HCT116 (cell line): ENCODE measurements around the gene GRIA4. TPM values are rescaled to one million over a fixed set of nuclear protein-coding genes. Genes with fewer than 3 reads are reported as not detected.

Experiments
- ATAC-seq: fragments of 200-7000 bp; cut with Tn5 transposase; 2 replicates; pipeline ENCODE4 v1.9.1; 2020; ENCODE audit warnings: mild to moderate bottlenecking, moderate library complexity
- BruUV-seq: library from RNA; stranded (reverse); fragments of 400-500 nt; replicated peaks from 2 replicates; lab custom pipeline; 2021; lab: Mats Ljungman, UMichigan
- CTCF ChIA-PET: fragments of 300-600 bp; sonication (Branson Sonifier 250); formaldehyde crosslinking; loops from one replicate; lab custom pipeline; 2021; ENCODE audit warnings: antibody characterized with exemption; lab: Charles Lee
- POLR2A ChIA-PET: fragments of 300-600, 350-600 bp; sonication (Branson Sonifier 250); formaldehyde crosslinking; loops from one replicate; lab custom pipeline; 2021; ENCODE audit warnings: antibody characterized with exemption; lab: Charles Lee
- RAD21 ChIA-PET, 2 experiments: fragments of 300-600 bp; sonication (Branson Sonifier 250); formaldehyde crosslinking; loops; one replicate each; lab custom pipeline; 2023; ENCODE audit warnings: low total read pairs in 2 of 2; ENCODE audit not compliant: uncharacterized antibody in 2 of 2, unreplicated experiment in 2 of 2, low non-redundant PET in 1 of 2; lab: Charles Lee
- DNase-seq: peaks from one replicate; pipeline ENCODE4 v3.0.0-alpha.2; 2010; ENCODE audit warnings: low read depth, low spot score
- H2AFZ ChIP-seq: fragments of 200-600 bp; shearing (Covaris generic), sonication (generic); 2 replicates; pipeline ENCODE4 v1.6.1; 2017; ENCODE audit warnings: low read depth, mixed run types, mixed read lengths, antibody characterized with exemption, low read length; ENCODE audit not compliant: poor library complexity, severe bottlenecking
- H3K27ac ChIP-seq: 2 replicates; pipeline ENCODE4 v1.5.1; 2012; ENCODE audit warnings: low read depth, low read length
- H3K27me3 ChIP-seq: fragments of 200-600 bp; sonication (generic); 2 replicates; pipeline ENCODE4 v1.6.1; 2016; ENCODE audit warnings: mixed run types, low read length, mixed read lengths; ENCODE audit not compliant: insufficient read depth
- H3K36me3 ChIP-seq, 2 experiments: fragments of 200-500 bp in 1 of 2; fragments of 200-600 bp in 1 of 2; sonication (Bioruptor generic) in 1 of 2; sonication (generic) in 1 of 2; 2 replicates each; pipeline versions ENCODE4 v1.5.1 to v1.6.1; 2014 to 2016; ENCODE audit warnings: low read length in 2 of 2, inconsistent platforms in 1 of 2, mixed read lengths in 1 of 2, mixed run types in 1 of 2; ENCODE audit not compliant: insufficient read depth in 2 of 2, control insufficient read depth in 1 of 2
- H3K4me1 ChIP-seq, 2 experiments: fragments of 200-600 bp in 1 of 2; sonication (generic) in 1 of 2; 2 replicates each; pipeline versions ENCODE4 v1.5.1 to v1.6.1; 2012 to 2017; ENCODE audit warnings: low read length in 2 of 2, inconsistent platforms in 1 of 2, mild to moderate bottlenecking in 1 of 2, mixed read lengths in 1 of 2, mixed run types in 1 of 2, moderate library complexity in 1 of 2; ENCODE audit not compliant: insufficient read depth in 2 of 2, control insufficient read depth in 1 of 2
- H3K4me2 ChIP-seq: fragments of 200-600 bp; sonication (generic); 2 replicates; pipeline ENCODE4 v1.6.1; 2017; ENCODE audit warnings: mixed run types, low read length, mixed read lengths
- H3K4me3 ChIP-seq, 2 experiments: fragments of 200-600 bp in 1 of 2; sonication (generic) in 1 of 2; replicated peaks in 1 of 2; 2 replicates each; pipeline ENCODE4 v1.5.1; 2011 to 2016; ENCODE audit warnings: low read length in 2 of 2, control low read depth in 1 of 2, low read depth in 1 of 2, mild to moderate bottlenecking in 1 of 2, mixed read lengths in 1 of 2, mixed run types in 1 of 2
- H3K79me2 ChIP-seq: fragments of 200-600 bp; sonication (generic); 2 replicates; pipeline ENCODE4 v1.6.1; 2017; ENCODE audit warnings: mild to moderate bottlenecking, mixed run types, low read length, moderate library complexity, mixed read lengths; ENCODE audit not compliant: insufficient read depth
- H3K9ac ChIP-seq: fragments of 200-600 bp; sonication (generic); 2 replicates; pipeline ENCODE4 v1.6.1; 2016; ENCODE audit warnings: low read length, mixed read lengths
- H3K9me2 ChIP-seq: fragments of 200-600 bp; sonication (generic), shearing (Covaris generic); 2 replicates; pipeline ENCODE4 v1.6.1; 2017; ENCODE audit warnings: mixed run types, mild to moderate bottlenecking, moderate library complexity; ENCODE audit not compliant: insufficient read depth
- H3K9me3 ChIP-seq, 2 experiments: fragments of 200-500 bp in 1 of 2; fragments of 200-600 bp in 1 of 2; sonication (Bioruptor generic) in 1 of 2; sonication (generic) in 1 of 2; 2 replicates each; pipeline ENCODE4 v1.6.1; 2014 to 2017; ENCODE audit warnings: low read length in 2 of 2, mixed read lengths in 2 of 2, inconsistent platforms in 1 of 2, low read depth in 1 of 2, mild to moderate bottlenecking in 1 of 2, mixed run types in 1 of 2, moderate library complexity in 1 of 2; ENCODE audit not compliant: control insufficient read depth in 1 of 2, insufficient read depth in 1 of 2
- H4K20me1 ChIP-seq: fragments of 200-600 bp; sonication (generic), shearing (Covaris generic); 2 replicates; pipeline ENCODE4 v1.6.1; 2017; ENCODE audit warnings: mixed run types, mild to moderate bottlenecking, moderate library complexity; ENCODE audit not compliant: insufficient read depth
- CBX3 ChIP-seq: IDR thresholded peaks from 2 replicates; pipeline ENCODE4 v1.6.1; 2012; ENCODE audit warnings: low read depth
- EGR1 ChIP-seq: IDR thresholded peaks from 2 replicates; pipeline ENCODE4 v1.6.1; 2012; ENCODE audit warnings: low read depth
- EZH2 ChIP-seq: fragments of 200-600 bp; sonication (generic); IDR thresholded peaks from 2 replicates; pipeline ENCODE4 v1.6.1; 2017; ENCODE audit warnings: antibody characterized with exemption, mixed run types
- JUND ChIP-seq: IDR thresholded peaks from 2 replicates; pipeline ENCODE4 v1.6.1; 2012
- POLR2A ChIP-seq: IDR thresholded peaks from 2 replicates; pipeline ENCODE4 v1.7.0; 2011; ENCODE audit warnings: borderline replicate concordance; ENCODE audit not compliant: insufficient read depth, insufficient read length; ENCODE audit errors: extremely low read depth
- RAD21 ChIP-seq: IDR thresholded peaks from 2 replicates; pipeline ENCODE4 v1.6.1; 2012; ENCODE audit warnings: low read depth, mild to moderate bottlenecking
- SIN3A ChIP-seq: IDR thresholded peaks from 2 replicates; pipeline ENCODE4 v1.6.1; 2012; ENCODE audit warnings: low read depth
- SP1 ChIP-seq: IDR thresholded peaks from 2 replicates; pipeline ENCODE4 v1.6.1; 2012; ENCODE audit warnings: low read depth
- SRF ChIP-seq: IDR thresholded peaks from 2 replicates; pipeline ENCODE4 v1.6.1; 2012; ENCODE audit warnings: low read depth
- TCF7L2 ChIP-seq: IDR thresholded peaks from 2 replicates; pipeline ENCODE4 v1.7.0; 2011; ENCODE audit warnings: borderline replicate concordance, inconsistent platforms; ENCODE audit not compliant: insufficient read depth, insufficient read length; ENCODE audit errors: extremely low read depth
- ZFX ChIP-seq: fragments of 450-650 bp; IDR thresholded peaks from 2 replicates; pipeline ENCODE4 v1.6.1; 2017
- ZNF274 ChIP-seq: fragments of 200-500 bp; sonication (Bioruptor generic); IDR thresholded peaks from 2 replicates; pipeline ENCODE4 v1.6.1; 2014; ENCODE audit warnings: mild to moderate bottlenecking, low read depth, low read length, inconsistent platforms
- intact Hi-C: fragments of 100-400 bp; cut with micrococcal nuclease; formaldehyde crosslinking; loops from 2 replicates; pipeline ENCODE4 v1.10.0; 2022
- total RNA-seq: library from RNA; stranded (reverse); gene quantifications from one replicate; pipeline ENCODE4 v1.2.1, GENCODE V29; 2021; ENCODE audit not compliant: unreplicated experiment
- TF ChIP-seq, protein P1 (sequence below): IDR thresholded peaks from 2 replicates; pipeline ENCODE4 v1.6.1; 2011; ENCODE audit warnings: mild to moderate bottlenecking, low read length, moderate library complexity; ENCODE audit not compliant: insufficient replicate concordance; ENCODE audit errors: extremely low read depth
- TF ChIP-seq, protein P2 (sequence below): IDR thresholded peaks from 2 replicates; pipeline ENCODE4 v1.6.1; 2012

GRIA4 gene
- total RNA-seq, 1 experiment from 2014 or later = not detected

DNA sequence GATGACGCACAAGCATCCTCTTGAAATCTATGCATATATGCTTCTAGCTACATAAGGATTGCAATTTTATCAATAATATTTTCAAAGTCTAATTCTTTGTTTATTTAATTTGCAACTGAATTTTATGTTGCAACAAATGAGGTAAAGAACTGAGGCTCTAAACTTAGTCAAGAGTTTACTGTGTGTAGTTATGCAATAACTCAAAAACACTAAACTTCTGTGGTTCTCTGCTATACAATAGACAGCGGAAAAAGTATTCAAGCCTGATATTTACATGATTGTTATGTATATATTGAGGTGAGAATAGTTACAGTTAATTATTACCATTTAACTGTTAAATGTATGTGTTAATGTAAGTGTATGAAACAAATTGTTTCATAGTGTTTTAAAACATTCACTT, 379.3 kb downstream of the GRIA4 start:
- POLR2A ChIA-PET = no interaction called here
- RAD21 ChIA-PET = no interaction called here
- intact Hi-C loops = no loop called here
- Histone ChIP-seq H3K27me3 (no peaks in the 10 kb centered on the region), H3K27ac (no peak overlapping the region), H2AFZ (no peak overlapping the region), H3K9me3 (no peaks in the 10 kb centered on the region), H3K9ac (no peak overlapping the region), H3K4me3 (no peak overlapping the region), H3K79me2 (no peaks in the 10 kb centered on the region), H3K9me2 (no peaks in the 10 kb centered on the region), H3K36me3 (no peaks in the 10 kb centered on the region), H3K4me2 (no peak overlapping the region), H3K4me1 (no peaks in the 10 kb centered on the region), H4K20me1 (no peaks in the 10 kb centered on the region)
- ATAC-seq = no peak
- DNase-seq = no peak
- CTCF ChIA-PET = no interaction called here
- BruUV-seq = no TSS peak
- TF ChIP-seq SRF = no peak
- TF ChIP-seq ZNF274 = no peak
- TF ChIP-seq TCF7L2 = no peak
- TF ChIP-seq CBX3 = no peak
- no peak for TF ChIP-seq JUND
- no peak for TF ChIP-seq EGR1
- no peak for TF ChIP-seq SP1
- TF ChIP-seq EZH2 = no peak
- TF ChIP-seq, protein P1, sequence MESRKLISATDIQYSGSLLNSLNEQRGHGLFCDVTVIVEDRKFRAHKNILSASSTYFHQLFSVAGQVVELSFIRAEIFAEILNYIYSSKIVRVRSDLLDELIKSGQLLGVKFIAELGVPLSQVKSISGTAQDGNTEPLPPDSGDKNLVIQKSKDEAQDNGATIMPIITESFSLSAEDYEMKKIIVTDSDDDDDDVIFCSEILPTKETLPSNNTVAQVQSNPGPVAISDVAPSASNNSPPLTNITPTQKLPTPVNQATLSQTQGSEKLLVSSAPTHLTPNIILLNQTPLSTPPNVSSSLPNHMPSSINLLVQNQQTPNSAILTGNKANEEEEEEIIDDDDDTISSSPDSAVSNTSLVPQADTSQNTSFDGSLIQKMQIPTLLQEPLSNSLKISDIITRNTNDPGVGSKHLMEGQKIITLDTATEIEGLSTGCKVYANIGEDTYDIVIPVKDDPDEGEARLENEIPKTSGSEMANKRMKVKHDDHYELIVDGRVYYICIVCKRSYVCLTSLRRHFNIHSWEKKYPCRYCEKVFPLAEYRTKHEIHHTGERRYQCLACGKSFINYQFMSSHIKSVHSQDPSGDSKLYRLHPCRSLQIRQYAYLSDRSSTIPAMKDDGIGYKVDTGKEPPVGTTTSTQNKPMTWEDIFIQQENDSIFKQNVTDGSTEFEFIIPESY = no peak
- no peak for TF ChIP-seq ZFX
- TF ChIP-seq, protein P2, sequence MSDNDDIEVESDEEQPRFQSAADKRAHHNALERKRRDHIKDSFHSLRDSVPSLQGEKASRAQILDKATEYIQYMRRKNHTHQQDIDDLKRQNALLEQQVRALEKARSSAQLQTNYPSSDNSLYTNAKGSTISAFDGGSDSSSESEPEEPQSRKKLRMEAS = no peak
- TF ChIP-seq SIN3A = no peak
- TF ChIP-seq RAD21 = no peak
- no peak for TF ChIP-seq POLR2A
